Measurements from ENCODE around the gene DUSP21. TPM values are rescaled to one million over a fixed set of nuclear protein-coding genes. Genes with fewer than 3 reads are reported as not detected.

Gene DUSP21
- total RNA-seq, 2 donors from 2014 or later, result not detected

DNA sequence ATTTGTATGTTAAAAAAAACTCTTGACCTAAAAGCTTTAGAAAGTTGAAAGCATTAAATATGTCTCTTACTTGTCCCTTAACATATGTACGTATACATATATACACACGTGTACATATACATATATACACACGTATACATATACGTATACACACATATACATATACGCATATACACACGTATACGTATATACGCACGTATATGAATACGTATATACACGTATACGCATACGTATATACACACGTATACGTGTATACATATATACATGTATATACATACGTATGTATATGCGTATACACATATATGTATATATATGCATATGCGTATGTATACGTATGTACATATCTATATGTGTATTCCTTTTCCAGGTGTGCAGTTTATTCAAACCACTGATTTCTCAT lies 32.9 kb downstream of the DUSP21 start:
- DNase-seq, result no peak
- Histone ChIP-seq H3K4me3 (no peak overlapping the region), H3K36me3 (no peaks in the 10 kb centered on the region), H3K27me3 (no peaks in the 10 kb centered on the region), H3K9ac (ENCODE audit: low read depth in 2 of 2, low read length in 2 of 2) (no peak overlapping the region), H3K9me3 (no peaks in the 10 kb centered on the region), H3K27ac (no peak overlapping the region), H3K4me1 (peaks cover 14% of the 10 kb centered on the region)
- TF ChIP-seq, protein P1, sequence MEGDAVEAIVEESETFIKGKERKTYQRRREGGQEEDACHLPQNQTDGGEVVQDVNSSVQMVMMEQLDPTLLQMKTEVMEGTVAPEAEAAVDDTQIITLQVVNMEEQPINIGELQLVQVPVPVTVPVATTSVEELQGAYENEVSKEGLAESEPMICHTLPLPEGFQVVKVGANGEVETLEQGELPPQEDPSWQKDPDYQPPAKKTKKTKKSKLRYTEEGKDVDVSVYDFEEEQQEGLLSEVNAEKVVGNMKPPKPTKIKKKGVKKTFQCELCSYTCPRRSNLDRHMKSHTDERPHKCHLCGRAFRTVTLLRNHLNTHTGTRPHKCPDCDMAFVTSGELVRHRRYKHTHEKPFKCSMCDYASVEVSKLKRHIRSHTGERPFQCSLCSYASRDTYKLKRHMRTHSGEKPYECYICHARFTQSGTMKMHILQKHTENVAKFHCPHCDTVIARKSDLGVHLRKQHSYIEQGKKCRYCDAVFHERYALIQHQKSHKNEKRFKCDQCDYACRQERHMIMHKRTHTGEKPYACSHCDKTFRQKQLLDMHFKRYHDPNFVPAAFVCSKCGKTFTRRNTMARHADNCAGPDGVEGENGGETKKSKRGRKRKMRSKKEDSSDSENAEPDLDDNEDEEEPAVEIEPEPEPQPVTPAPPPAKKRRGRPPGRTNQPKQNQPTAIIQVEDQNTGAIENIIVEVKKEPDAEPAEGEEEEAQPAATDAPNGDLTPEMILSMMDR (IDR thresholded peaks at IDR 0.05), result no peak
- intact Hi-C loops (cut with DNase I), result loop anchor here (10.0 kb wide), 1 partner anchor 188 kb away; no protein-coding TSS in a partner anchor

DNA sequence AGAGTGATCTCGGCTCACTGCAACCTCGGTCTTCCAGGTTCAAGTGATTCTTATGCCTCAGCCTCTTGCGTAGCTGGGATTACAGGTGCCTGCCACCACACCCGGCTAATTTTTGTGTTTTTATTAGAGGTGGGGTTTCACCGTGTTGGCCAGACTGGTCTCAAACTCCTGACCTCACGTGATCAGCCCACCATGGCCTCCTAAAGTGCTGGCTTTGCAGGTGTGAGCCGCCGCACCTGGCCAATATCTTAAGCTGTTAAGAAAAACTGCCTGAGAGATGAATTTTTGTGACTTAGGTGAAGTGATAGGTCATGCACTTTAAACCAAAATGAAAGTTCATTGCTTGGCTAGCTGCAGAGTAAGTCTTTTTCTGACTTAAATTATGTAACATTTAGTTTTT lies 35.0 kb downstream of the DUSP21 start:
- no peaks in the 10 kb centered on the region for H3K36me3 ChIP-seq
- no peaks in the 10 kb centered on the region for H3K9me3 ChIP-seq
- DNase-seq, result no peak
- no peak overlapping the region for H3K9ac ChIP-seq (ENCODE audit: low read depth in 2 of 2, low read length in 2 of 2)
- H3K27me3 ChIP-seq, result no peaks in the 10 kb centered on the region
- H3K4me3 ChIP-seq, result no peak overlapping the region
- intact Hi-C loops (cut with DNase I), result loop anchor here (10.0 kb wide), 1 partner anchor 186 kb away; no protein-coding TSS in a partner anchor
- TF ChIP-seq, protein P1 (IDR thresholded peaks at IDR 0.05), result no peak
- no peak overlapping the region for H3K27ac ChIP-seq
- H3K4me1 ChIP-seq, result peaks cover 14% of the 10 kb centered on the region

DNA sequence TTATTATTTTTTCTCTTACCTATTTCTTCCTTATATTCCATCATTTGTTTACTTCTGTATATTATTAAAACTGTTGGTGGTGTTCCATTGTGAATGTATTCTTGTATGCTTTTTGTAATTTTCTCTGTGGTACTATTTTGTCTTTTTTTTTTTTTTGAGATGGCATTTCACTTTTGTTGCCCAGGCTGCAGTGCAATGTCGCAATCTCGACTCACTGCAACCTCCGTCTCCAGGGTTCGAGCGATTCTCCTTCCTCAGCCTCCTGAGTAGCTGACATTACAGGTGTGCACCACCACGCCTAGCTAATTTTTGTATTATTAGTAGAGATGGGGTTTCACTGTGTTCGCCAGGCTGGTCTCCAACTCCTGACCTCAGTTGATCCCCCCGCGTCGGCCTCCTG lies 37.7 kb downstream of the DUSP21 start:
- no peak overlapping the region for H3K4me3 ChIP-seq
- H3K27me3 ChIP-seq, result no peaks in the 10 kb centered on the region
- H3K9me3 ChIP-seq, result no peaks in the 10 kb centered on the region
- intact Hi-C loops (cut with DNase I), result no loop called here
- TF ChIP-seq, protein P1 (IDR thresholded peaks at IDR 0.05), result no peak
- no peak for DNase-seq
- no peaks in the 10 kb centered on the region for H3K36me3 ChIP-seq
- H3K9ac ChIP-seq (ENCODE audit: low read depth in 2 of 2, low read length in 2 of 2), result no peak overlapping the region
- peaks cover 5% of the 10 kb centered on the region for H3K4me1 ChIP-seq
- no peak overlapping the region for H3K27ac ChIP-seq

DNA sequence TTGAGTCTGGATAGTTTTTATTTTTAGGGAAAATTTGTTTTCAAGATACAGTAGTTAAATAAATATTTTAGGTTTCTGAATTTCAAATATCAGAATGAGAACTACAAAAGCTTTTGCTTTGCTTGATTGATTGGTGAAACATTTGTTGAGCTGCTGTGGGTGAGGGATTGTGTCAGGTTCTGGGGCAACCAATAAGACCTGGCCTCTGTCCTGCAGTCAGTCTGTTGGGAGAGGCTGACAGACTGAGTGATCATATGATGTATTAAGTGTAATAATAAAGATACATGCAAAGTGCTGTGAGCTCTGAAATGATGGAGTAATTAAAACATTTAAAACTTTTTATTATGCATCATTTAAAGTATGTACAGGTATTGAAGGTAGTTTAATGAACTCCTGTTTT lies 38.8 kb downstream of the DUSP21 start:
- no peaks in the 10 kb centered on the region for H3K9me3 ChIP-seq
- H3K9ac ChIP-seq (ENCODE audit: low read depth in 2 of 2, low read length in 2 of 2), result no peak overlapping the region
- H3K36me3 ChIP-seq, result no peaks in the 10 kb centered on the region
- TF ChIP-seq, protein P1 (IDR thresholded peaks at IDR 0.05), result no peak
- H3K27ac ChIP-seq, result no peak overlapping the region
- DNase-seq, result no peak
- intact Hi-C loops (cut with DNase I), result no loop called here
- no peaks in the 10 kb centered on the region for H3K27me3 ChIP-seq
- H3K4me1 ChIP-seq, result peaks cover 5% of the 10 kb centered on the region
- H3K4me3 ChIP-seq, result no peak overlapping the region

DNA sequence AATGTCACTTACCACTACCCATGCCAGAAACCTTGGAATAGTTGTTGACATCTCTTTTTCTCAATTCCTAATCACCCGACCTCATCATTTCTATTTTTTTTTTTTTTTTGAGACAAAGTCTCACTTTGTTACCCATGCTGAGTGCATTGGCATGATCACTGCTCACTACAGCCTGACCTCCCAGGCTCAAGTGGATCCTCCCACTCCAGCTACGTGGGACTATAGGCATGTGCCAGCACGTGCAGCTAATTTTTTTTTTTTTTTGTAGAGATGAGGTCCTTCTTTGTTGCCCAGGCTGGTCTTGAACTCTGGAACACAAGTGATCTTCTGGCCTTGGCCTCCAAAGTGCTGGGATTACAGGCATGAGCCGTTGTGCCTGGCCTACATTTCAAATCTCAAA lies 41.1 kb downstream of the DUSP21 start:
- TF ChIP-seq, protein P1 (IDR thresholded peaks at IDR 0.05), result no peak
- DNase-seq, result no peak
- Histone ChIP-seq H3K27me3 (no peaks in the 10 kb centered on the region), H3K4me3 (no peak overlapping the region), H3K27ac (no peak overlapping the region), H3K9ac (ENCODE audit: low read depth in 2 of 2, low read length in 2 of 2) (no peak overlapping the region), H3K4me1 (peaks cover 4% of the 10 kb centered on the region), H3K36me3 (no peaks in the 10 kb centered on the region), H3K9me3 (no peaks in the 10 kb centered on the region)
- intact Hi-C loops (cut with DNase I), result no loop called here
